Measurements from ENCODE around the gene ADARB2. TPM values are rescaled to one million over a fixed set of nuclear protein-coding genes. Genes with fewer than 3 reads are reported as not detected.

Gene ADARB2
- total RNA-seq, 4 donors from 2014 or later: 8.4 to 23.2 (median 19.6) TPM

DNA sequence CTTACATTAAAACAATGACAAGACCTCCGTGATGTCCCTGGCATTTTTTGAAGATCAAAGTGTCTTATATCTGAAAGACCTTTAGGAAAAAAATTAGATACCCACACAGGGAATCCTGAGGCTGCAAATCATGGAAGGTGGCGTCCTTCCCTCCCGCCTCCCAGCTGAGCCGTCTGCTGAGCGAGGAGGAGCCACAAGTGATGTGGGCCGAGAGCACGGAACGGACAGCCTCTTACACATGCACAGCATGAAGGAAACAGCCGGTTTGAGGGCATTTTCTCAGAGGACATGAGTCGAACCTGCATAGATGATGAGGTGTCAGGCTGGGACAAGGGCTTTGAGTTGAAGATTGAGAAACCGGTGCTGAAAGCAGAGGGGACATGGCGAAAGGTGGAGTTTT lies 163.3 kb downstream of the ADARB2 start:
- DNase-seq (ENCODE audit: low spot score in 2 of 2): no peak
- H3K27me3 ChIP-seq: no peaks in the 10 kb centered on the region
- no peaks in the 10 kb centered on the region for H3K4me1 ChIP-seq
- WGBS, 2 donors: 75 to 79% methylated on average over 12 of the region's 12 CpGs
- TF ChIP-seq POLR2A (IDR thresholded peaks at IDR 0.05) (no peak), EP300 (IDR thresholded peaks at IDR 0.05) (no peak)
- TF ChIP-seq, protein P1, sequence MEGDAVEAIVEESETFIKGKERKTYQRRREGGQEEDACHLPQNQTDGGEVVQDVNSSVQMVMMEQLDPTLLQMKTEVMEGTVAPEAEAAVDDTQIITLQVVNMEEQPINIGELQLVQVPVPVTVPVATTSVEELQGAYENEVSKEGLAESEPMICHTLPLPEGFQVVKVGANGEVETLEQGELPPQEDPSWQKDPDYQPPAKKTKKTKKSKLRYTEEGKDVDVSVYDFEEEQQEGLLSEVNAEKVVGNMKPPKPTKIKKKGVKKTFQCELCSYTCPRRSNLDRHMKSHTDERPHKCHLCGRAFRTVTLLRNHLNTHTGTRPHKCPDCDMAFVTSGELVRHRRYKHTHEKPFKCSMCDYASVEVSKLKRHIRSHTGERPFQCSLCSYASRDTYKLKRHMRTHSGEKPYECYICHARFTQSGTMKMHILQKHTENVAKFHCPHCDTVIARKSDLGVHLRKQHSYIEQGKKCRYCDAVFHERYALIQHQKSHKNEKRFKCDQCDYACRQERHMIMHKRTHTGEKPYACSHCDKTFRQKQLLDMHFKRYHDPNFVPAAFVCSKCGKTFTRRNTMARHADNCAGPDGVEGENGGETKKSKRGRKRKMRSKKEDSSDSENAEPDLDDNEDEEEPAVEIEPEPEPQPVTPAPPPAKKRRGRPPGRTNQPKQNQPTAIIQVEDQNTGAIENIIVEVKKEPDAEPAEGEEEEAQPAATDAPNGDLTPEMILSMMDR (IDR thresholded peaks at IDR 0.05): no peak
- no peak overlapping the region for H3K27ac ChIP-seq
- no peaks in the 10 kb centered on the region for H3K36me3 ChIP-seq
- H3K9me3 ChIP-seq: no peaks in the 10 kb centered on the region
- H3K4me3 ChIP-seq: no peak overlapping the region

DNA sequence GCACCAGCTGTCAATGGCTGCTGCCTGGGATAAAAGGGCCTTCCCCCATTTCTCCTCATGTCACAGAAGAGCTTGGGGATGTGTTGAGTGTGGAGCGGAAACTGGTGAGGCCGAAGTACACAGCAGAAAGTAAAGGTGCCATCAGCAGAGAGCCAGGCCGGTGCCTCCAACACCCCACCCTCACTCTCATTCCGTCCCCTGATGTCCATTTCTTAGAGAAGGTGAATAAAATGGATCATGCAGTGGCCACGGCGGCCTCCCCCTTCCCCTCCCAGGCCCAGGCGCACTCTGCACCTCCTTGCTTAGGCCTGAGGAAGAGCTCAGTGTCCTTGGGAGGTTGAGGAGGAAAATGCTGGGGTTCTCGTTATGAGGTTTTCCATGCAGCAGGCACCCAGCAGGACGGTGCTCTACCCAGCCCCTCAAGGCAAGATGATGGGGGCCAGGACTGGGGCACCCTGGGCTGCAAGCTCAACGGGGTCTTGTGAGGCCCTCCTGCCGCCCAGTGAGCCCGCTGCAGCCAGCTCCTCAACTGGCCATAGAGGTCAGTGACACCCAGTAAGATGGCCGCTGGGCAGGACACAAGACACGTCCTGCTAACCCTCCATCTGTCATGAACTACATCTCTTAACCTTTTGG lies 163.9 kb downstream of the ADARB2 start:
- Histone ChIP-seq H3K36me3 (no peaks in the 10 kb centered on the region), H3K4me1 (no peaks in the 10 kb centered on the region), H3K27ac (no peak overlapping the region), H3K9me3 (no peaks in the 10 kb centered on the region), H3K4me3 (no peak overlapping the region), H3K27me3 (no peaks in the 10 kb centered on the region)
- 85 to 92% methylated on average over 12 to 14 of the region's 14 CpGs for WGBS, 2 donors
- DNase-seq (ENCODE audit: low spot score in 2 of 2): no peak
- TF ChIP-seq, protein P1 (IDR thresholded peaks at IDR 0.05): no peak
- TF ChIP-seq EP300 (IDR thresholded peaks at IDR 0.05) (no peak), POLR2A (IDR thresholded peaks at IDR 0.05) (no peak)

DNA sequence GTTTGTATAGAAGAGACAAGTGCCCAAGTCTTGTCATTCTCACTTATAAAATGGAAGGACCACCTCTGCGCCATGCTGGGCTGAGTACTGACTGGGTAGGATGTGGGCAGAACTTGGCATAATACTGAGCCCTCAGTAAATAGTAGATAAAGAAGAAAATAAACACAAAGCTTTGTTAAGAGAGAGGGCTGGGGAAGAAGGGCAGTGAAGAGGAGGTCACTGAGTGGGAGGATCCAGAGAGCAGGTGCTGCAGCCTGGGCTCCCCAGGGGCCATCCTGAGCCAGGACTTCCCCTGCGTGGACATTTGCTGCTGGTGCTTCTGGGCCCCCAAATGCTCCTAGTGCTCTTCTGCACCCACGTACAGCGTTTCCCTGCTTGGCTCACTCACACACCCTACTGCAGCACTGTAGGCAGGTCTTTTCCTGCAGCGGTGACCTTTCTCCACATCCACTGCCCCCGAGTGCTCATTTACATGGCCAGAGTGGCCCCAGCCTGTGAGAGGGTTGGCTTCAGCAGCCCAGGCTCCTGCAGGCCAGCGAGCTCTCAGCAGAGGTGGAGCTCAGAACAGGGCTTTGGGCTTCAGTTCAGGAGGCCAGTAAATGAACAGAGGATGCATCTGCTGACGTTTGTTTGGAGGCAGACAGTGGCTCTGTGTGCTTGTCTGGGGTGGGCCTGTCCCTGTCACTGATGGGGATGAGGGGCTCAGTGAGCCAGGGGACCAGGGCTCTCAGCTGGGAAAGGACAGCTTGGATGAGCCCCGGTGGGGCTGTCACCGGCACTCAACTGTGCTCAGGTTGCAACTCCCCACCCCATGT lies 164.6 kb downstream of the ADARB2 start:
- 44 to 59% methylated on average over 10 of the region's 10 CpGs for WGBS, 2 donors
- TF ChIP-seq POLR2A (IDR thresholded peaks at IDR 0.05): no peak
- Histone ChIP-seq H3K27ac (no peak overlapping the region), H3K27me3 (no peaks in the 10 kb centered on the region), H3K4me3 (no peak overlapping the region), H3K9me3 (no peaks in the 10 kb centered on the region), H3K36me3 (no peaks in the 10 kb centered on the region), H3K4me1 (no peaks in the 10 kb centered on the region)
- no peak for DNase-seq (ENCODE audit: low spot score in 2 of 2)

GRCh38 chr10:1571587-1572237 lies 165.6 kb downstream of the ADARB2 start:
- Histone ChIP-seq H3K27me3 (no peaks in the 10 kb centered on the region), H3K9me3 (no peaks in the 10 kb centered on the region), H3K4me1 (no peaks in the 10 kb centered on the region), H3K36me3 (no peaks in the 10 kb centered on the region), H3K27ac (no peak overlapping the region), H3K4me3 (no peak overlapping the region)
- no peak for DNase-seq (ENCODE audit: low spot score in 2 of 2)
- TF ChIP-seq POLR2A (IDR thresholded peaks at IDR 0.05): no peak
- WGBS, 2 donors: 86 to 91% methylated on average over 4 of the region's 4 CpGs

- TF ChIP-seq EP300 (IDR thresholded peaks at IDR 0.05): no peak
- TF ChIP-seq, protein P1 (IDR thresholded peaks at IDR 0.05): no peak
- TF ChIP-seq POLR2A (IDR thresholded peaks at IDR 0.05): no peak
- H3K27me3 ChIP-seq: no peaks in the 10 kb centered on the region
- no peaks in the 10 kb centered on the region for H3K4me1 ChIP-seq
- H3K9me3 ChIP-seq: no peaks in the 10 kb centered on the region
- H3K27ac ChIP-seq: no peak overlapping the region
- no peak for DNase-seq (ENCODE audit: low spot score in 2 of 2)
- 62 to 73% methylated on average over 10 of the region's 10 CpGs for WGBS, 2 donors
- no peak overlapping the region for H3K4me3 ChIP-seq
- H3K36me3 ChIP-seq: no peaks in the 10 kb centered on the region
Observed at GRCh38 chr10:1570416-1571051, 166.8 kb downstream of the ADARB2 start.
